AG04449 (cell line): ENCODE measurements around the gene OS9.
A peak's percentile ranks its signal among the peaks of the same experiment; 100 is the strongest.

Experiments used
- CTCF ChIA-PET: fragments of 350-600 bp; formaldehyde crosslinking; extraction: SDS; loops from one replicate; lab custom pipeline; 2021; ENCODE audit warnings: antibody characterized with exemption; lab: Yijun Ruan, JAX
- POLR2A ChIA-PET: fragments of 400-600, 350-600 bp; formaldehyde crosslinking; extraction: SDS; loops from one replicate; lab custom pipeline; 2020; ENCODE audit warnings: antibody characterized with exemption, inconsistent platforms; lab: Yijun Ruan, JAX
- DNase-seq: peaks from one replicate; pipeline ENCODE4 v3.0.0-alpha.2; 2010; ENCODE audit warnings: low read depth, low spot score
- H3K4me3 ChIP-seq: 2 replicates; pipeline ENCODE4 v1.5.1; 2011; ENCODE audit warnings: low read depth, mild to moderate bottlenecking, control low read depth, low read length
- TF ChIP-seq, protein P1 (sequence below): IDR thresholded peaks from one replicate; pipeline ENCODE4 v1.5.1; 2011; ENCODE audit warnings: mild to moderate bottlenecking, moderate library complexity, low read length, control low read depth, inconsistent platforms; ENCODE audit not compliant: insufficient read depth; ENCODE audit errors: missing control alignments

The OS9 gene

DNA sequence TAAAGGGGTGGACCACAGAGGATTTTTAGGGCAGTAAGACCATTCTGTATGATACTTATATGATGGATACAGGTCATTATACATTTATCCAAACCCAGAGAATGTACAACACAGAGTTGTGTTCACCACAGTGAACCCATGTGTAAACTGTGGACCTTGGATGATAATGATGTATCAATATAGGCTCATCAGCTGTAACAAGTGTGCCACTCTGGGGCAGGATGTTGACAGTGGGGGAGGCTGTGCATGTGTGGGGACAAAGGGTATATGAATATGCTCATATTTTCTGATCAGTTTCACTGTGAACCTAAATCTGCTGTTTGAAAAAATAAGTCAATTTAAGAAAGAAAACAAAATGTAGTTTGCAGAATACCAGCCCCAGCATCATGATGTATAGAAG, 14.2 kb upstream of the OS9 start:
- no peak for DNase-seq
- ChIA-PET CTCF (interaction anchor here (1.0 to 1.1 kb wide), 2 partner anchors 13 to 23 kb away, joined by 3 to 9 read pairs; partner anchors contain the start of gene OS9), POLR2A (no interaction called here)
- TF ChIP-seq, protein P1, sequence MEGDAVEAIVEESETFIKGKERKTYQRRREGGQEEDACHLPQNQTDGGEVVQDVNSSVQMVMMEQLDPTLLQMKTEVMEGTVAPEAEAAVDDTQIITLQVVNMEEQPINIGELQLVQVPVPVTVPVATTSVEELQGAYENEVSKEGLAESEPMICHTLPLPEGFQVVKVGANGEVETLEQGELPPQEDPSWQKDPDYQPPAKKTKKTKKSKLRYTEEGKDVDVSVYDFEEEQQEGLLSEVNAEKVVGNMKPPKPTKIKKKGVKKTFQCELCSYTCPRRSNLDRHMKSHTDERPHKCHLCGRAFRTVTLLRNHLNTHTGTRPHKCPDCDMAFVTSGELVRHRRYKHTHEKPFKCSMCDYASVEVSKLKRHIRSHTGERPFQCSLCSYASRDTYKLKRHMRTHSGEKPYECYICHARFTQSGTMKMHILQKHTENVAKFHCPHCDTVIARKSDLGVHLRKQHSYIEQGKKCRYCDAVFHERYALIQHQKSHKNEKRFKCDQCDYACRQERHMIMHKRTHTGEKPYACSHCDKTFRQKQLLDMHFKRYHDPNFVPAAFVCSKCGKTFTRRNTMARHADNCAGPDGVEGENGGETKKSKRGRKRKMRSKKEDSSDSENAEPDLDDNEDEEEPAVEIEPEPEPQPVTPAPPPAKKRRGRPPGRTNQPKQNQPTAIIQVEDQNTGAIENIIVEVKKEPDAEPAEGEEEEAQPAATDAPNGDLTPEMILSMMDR: no peak
- no peak overlapping the region for H3K4me3 ChIP-seq

- TF ChIP-seq, protein P1: no peak
- ChIA-PET POLR2A (no interaction called here), CTCF (interaction anchor here (1.0 to 1.3 kb wide), 2 partner anchors 30 to 105 kb away, joined by 3 to 4 read pairs; no protein-coding TSS in a partner anchor)
- no peak overlapping the region for H3K4me3 ChIP-seq
- DNase-seq: no peak
Observed at GRCh38 chr12:57687862-57688261, 6.1 kb upstream of the OS9 start.

DNA sequence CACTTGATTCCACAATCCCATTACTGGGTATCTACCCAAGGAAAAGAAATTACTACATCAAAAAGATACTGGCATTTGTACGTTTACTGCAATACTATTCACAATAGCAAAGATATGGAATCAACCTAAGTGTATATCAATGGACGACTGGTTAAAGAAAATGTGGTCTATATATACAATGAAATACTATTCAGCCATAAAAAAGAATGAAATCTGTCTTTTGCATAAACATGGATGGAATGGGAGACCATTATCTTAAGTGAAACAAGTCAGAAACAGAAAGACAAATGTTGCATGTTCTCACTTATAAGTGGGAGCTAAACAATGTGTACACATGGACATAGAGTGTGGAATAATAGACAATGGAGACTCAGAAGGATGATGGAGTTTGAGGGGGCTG, 5.0 kb upstream of the OS9 start:
- no peak for DNase-seq
- ChIA-PET POLR2A (no interaction called here), CTCF (no interaction called here)
- no peak overlapping the region for H3K4me3 ChIP-seq
- TF ChIP-seq, protein P1: no peak

DNA sequence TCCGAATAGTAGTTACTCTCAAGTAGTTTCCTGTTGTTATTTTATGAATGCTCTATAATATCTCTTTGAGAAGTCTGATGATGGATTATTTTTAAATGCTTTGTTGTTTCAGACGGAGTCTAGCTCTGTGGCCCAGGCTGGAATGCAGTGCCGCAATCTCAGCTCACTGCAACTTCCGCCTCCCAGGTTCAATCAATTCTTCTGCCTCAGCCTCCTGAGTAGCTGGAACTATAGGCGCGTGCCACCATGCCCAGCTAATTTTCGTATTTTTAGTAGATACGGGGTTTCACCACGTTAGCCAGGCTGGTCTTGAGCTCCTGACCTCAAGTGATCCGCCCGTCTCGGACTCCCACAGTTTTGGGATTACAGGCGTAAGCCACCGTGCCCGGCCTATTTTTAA, 1.4 kb upstream of the OS9 start:
- no peak for DNase-seq
- POLR2A ChIA-PET: interaction anchor here (1.1 kb wide), 1 partner anchor 173 kb away, joined by 3 read pairs; the partner anchor contains the start of gene DDIT3
- CTCF ChIA-PET: interaction anchor here (0.6 to 4.0 kb wide), 28 partner anchors 10 to 234 kb away, joined by 3 to 26 read pairs (median 4); partner anchors contain the start of genes B4GALNT1 and PIP4K2C
- no peak overlapping the region for H3K4me3 ChIP-seq
- TF ChIP-seq, protein P1: no peak

GRCh38 chr12:57693317-57693658, 644 bp upstream of the OS9 start:
- TF ChIP-seq, protein P1: no peak
- ChIA-PET POLR2A (no interaction called here), CTCF (interaction anchor here (0.7 to 4.0 kb wide), 27 partner anchors 8 to 235 kb away, joined by 3 to 26 read pairs (median 5); partner anchors contain the start of genes B4GALNT1 and PIP4K2C)
- H3K4me3 ChIP-seq: peak overlapping the region; percentile 21; the same call in 1 of the 2 replicates
- DNase-seq: no peak

DNA sequence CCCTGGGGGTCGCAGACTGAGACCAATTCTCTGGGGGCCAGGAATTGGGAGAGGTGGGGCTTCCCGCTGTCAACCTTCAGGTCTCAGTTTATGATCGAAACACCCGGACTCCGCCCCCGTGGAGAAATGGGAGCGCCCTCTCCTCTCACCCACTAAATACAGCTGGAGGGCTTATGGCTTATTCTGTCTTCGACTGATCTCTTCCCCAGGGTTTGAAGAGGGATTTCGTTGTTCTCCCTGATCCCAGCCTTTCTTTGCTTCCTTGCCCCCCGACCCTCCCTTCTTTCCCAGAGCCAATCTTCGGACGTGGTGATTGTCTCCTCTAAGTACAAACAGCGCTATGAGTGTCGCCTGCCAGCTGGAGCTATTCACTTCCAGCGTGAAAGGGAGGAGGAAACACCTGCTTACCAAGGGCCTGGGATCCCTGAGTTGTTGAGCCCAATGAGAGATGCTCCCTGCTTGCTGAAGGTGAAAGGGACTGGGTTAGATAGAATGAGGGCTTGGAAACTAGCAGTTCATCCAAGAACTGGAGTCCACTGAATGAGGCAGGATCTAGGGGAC, 607 bp downstream of the OS9 start:
- ChIA-PET POLR2A (no interaction called here), CTCF (interaction anchor here (0.6 to 4.0 kb wide), 9 partner anchors 10 to 120 kb away, joined by 3 to 26 read pairs (median 5); partner anchors contain the start of gene B4GALNT1)
- TF ChIP-seq, protein P1: no peak
- peak overlapping the region; percentile 92 for H3K4me3 ChIP-seq
- DNase-seq: no peak
